HG03521 (cell line): ENCODE data around the gene POLD2.

Source experiments
- ATAC-seq: cut with Tn5 transposase; IDR thresholded peaks from one replicate; pipeline ENCODE4 v1.9.1; 2021; ENCODE audit warnings: mild to moderate bottlenecking, moderate library complexity; ENCODE audit not compliant: unreplicated experiment

POLD2 gene

DNA sequence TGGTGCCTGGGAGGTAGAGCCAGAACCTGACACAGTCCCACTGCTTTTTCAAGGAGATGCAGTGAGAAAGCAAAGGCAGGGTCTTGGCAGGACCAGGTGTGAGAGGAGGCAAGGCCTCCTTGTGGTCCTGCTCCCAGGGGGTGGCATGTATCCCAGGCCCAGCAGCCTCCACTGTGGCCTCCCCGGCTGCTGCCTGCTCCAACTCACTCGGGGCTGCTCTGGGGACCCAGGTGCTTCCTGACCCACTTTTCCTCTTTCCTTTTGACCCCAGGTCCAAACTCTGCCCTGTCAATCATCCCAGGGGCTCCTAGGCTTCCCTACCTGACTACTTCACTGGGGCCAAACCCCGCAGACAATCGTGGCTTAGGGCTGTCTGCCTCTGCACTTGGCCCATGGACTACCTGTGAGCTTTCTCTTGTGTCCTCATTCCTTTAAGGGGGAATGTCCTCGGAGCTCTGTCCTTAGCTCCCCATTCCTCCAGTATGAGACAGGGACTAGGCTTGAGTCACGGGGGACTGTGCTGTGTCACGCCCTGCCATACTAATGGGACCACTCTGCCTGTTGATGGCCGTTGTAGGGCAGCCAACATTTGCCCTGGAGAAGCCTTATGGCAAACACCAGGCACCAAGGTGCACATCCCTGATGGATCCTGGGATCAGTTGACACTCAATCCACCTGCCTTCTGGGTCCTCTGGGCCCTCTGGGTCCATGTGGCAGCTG, 20.3 kb downstream of the POLD2 start:
- ATAC-seq: no peak

- ATAC-seq: no peak
Observed at GRCh38 chr7:44101966-44102845, 21.1 kb downstream of the POLD2 start.

DNA sequence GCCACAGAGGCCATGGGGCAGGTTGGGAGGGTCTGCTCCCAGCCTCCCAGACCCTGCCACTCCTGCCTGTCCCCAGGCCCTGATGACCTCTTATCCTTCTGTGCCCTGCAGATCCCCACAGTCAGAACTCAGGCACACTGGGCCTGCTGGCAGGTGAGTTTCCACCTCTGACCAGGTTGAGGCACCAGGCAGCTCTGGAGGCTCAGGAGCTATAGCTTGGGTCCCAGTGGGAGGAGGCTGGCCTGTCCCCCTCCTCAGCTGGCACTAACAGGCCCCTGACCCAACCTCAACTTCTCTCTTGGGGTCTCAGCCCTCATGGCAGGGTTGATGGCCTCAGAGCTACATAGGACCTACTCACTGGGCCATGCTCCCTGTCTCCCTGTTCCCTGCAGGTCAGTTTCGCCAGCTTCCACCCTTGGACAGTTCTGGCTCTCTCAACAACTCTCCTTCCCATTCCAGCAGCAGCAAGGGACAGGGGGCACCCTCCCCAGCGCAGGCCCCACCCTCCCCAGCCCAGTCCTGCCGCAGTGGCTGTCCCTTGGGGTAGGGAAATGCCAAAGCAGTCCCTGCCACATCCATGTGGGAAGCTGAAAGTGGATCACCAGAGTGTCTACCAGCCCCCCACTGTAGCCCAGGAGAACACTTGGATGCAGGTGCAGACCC, 21.9 kb downstream of the POLD2 start:
- ATAC-seq: no peak

- no peak for ATAC-seq
Observed at GRCh38 chr7:44100458-44101302, 22.7 kb downstream of the POLD2 start.

DNA sequence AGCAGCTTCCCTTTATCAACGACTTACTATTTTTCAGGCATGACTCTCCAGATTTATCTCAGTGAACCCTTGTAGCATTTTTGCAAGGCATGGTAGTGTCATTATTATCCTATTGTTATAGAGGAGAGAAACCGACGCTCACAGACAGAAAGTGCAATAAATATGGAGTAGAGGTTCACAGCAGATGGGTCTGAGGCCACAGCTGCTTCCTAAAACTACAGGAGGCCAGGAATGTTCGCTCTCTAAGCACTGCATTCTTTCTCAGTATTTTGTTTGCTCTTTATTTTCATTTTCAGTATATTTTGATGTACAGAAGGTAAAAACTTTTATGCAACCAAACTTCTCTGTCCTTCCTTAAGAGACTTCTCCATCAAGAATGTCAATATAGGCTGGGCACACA, 23.7 kb downstream of the POLD2 start:
- ATAC-seq: no peak

DNA sequence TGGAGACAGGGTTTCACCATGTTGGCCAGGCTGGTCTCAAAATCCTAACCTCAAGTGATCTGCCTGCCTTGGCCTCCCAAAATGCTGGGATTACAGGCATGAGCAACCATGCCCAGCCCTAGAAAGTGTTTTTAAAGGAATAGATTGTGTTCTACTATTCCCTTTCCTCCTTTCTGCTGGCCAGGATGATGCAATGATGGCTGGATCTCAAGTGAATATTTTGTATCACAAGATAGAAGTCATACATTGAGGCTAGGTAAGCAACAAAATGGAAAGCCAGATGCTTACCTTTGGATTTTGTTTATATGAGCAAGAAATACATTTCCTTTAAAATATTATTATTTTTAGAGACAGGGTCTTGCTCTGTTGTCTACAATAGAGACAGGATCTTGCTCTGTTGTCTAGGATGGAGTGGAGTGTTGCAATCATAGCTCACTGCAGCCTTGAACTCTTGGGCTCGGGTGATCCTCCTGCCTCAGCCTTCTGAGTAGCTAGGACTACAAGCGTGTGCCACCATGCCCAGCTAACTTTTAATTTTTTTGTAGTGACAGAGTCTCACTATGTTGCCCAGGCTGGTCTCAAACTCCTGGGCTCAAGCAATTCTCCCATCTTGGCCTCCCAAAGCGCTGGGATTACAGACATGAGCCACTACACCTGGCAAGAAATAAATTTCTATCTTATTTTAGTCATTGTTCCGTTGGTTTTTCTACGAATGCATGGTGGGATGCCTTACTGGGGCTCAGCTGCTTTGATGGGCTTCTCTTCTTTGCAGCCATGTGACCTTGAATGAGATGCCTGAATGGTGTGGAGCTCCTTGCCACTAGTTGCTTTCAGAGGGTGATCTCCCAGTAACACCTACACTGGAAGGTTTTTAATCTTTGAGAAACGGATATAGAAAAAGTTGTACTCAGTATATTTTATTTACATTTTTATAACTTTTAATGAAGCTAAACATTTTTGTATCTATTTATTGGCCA, 25.0 kb downstream of the POLD2 start:
- ATAC-seq: no peak

DNA sequence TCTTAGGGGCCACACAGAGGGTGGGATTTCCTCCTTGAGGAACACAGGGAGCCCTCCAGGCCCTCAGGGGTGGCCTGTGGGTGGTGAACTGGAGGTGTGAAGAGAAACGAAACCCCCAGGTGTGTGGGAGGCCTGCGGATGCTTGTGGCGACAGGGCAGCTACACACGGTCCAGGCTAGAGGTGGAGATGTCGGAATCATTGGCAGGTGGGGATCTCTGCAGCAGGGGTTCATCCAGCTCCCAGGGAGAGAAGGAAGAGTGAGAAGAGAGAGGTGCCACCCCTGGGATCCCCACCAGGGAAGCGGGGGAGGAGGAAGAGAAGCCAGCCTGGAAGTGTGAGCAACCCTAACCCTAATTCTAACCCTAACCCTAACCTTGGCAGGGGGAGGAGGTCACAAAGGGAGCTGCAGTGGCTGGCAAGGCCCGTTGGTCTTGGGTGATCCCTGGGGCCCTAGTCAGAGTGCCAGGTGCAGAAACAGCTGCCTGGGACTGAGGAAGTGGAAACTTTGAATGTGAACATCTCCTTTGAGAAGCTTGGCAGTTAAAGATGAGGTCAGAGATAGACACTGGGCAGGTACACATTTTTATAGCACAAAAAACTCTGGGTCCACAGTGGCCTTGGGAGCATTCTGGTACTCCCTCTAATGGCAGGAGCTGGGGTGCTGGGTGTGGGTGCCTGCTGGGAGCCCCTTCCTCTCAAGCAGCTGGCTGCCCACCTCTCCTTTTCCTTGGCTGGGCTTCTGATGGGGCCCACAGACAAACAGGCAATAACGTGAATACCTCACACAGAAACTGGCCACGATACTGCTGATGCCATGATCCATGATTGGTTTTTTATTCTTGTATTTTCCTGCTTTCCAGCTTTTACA, 26.1 kb downstream of the POLD2 start:
- ATAC-seq: peak; percentile 62

DNA sequence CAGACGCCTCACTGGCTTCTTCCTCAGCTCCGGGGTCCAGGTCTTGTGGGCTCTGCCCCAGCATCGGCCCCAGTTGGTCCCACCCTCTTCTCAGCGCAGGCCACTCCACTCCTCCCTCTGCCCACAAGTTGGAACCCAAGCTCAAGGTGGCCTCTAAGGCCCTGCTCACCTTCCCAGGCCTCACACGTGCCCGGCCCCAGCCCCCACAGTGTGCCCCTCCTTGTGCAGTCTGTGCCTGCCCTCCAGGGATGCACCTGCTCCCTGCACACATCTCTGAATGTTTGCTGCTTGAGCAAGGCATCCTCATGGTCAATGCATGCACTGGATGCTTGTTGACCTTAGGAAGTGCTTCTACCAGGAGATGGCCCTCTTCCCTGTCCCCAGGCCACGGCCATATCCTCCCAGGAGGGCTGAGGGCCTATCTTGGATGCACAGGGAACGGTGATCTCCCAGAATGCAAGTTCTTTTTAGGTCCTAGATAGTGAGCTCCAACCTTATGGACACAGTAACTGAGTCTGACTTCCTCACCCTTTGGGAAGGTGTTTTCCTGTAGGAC, 26.9 kb downstream of the POLD2 start:
- no peak for ATAC-seq

DNA sequence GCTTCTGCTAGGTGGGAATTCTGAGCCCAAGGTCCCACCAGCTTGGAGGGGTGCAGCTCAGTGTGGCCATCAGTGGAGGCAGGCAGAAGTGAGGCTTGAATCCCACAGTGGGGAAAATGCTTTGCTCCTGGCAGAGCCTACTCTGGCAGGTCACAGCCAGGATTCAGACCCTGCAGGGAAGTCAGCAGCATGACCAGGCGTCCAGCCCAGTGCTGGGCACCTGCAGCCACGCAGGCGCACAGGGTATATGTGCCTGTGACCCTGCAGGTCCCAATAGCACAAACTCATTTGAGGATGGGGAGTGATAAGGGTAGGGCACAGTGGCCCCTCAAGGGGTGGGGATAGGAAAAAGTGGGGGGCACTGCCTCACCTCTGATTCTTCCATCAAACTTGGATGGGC, 27.6 kb downstream of the POLD2 start:
- no peak for ATAC-seq

GRCh38 chr7:44094883-44095592, 28.3 kb downstream of the POLD2 start:
- no peak for ATAC-seq

DNA sequence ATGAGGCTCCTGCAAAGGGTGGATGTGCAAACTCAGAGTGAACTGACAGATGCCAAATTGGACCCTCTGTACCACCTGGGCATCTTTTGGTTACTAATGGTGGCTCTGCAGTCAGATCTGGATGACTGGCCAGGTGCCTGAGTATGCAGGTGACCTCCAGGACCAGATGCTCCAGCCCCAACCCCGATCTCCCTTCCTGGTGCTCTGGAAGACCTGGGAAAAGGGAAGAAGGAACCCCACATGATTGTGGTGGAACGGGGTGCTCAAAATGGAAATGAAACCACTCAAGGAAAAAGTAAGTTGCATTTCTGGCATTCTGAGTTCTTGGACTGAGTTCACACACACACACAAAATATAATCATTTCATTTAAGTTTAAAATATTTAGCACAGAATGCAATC, 29.0 kb downstream of the POLD2 start:
- no peak for ATAC-seq

DNA sequence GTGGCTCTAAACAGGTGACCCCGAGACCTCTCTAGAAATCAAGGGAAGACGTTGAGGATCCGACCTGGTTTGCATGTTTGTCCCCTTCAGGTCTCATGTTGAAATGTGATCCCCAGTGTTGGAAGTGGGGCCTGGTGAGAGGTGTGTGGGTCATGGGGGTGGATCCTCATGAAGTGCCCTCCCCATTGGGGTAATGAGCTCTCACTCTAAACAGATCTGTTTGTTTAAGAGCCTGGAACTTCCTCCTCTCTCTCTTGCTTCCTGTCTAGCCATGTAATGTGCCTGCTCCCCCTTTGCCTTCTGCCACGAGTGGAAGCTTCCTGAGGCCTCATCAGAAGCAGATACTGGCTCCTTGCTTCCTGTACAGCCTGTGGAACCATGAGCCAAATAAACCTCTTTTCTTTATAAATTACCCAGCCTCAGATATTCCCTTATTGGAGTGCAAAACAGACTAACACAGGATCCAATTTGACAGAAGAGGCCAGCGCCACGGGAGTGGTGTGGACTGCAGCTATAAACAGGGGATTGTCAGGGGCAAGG, 30.2 kb downstream of the POLD2 start:
- no peak for ATAC-seq

- no peak for ATAC-seq
Observed at GRCh38 chr7:44087911-44088838, 35.2 kb downstream of the POLD2 start.

- ATAC-seq: no peak
Observed at GRCh38 chr7:44086627-44087026, 36.7 kb downstream of the POLD2 start.

- no peak for ATAC-seq
Observed at GRCh38 chr7:44085546-44085945, 37.8 kb downstream of the POLD2 start.

GRCh38 chr7:44084701-44085100, 38.6 kb downstream of the POLD2 start:
- ATAC-seq: no peak
